GM23248 (cell line): ENCODE data around the gene UTP15. TPM values are rescaled to one million over a fixed set of nuclear protein-coding genes. Genes with fewer than 3 reads are reported as not detected.

Experiments
- DNase-seq: peaks from one replicate; pipeline ENCODE4 v3.0.0-alpha.2; 2015
- H2AFZ ChIP-seq: fragments of 200-600 bp; sonication (generic); 2 replicates; pipeline ENCODE4 v1.6.1; 2016; ENCODE audit warnings: antibody characterized with exemption
- H3F3A ChIP-seq: fragments of 200-600 bp; sonication (generic); 2 replicates; pipeline ENCODE4 v1.6.1; 2016; ENCODE audit warnings: mild to moderate bottlenecking, antibody characterized with exemption, mixed run types; ENCODE audit not compliant: insufficient read depth
- H3K27ac ChIP-seq: fragments of 200-600 bp; sonication (generic); 2 replicates; pipeline ENCODE4 v1.5.1; 2016; ENCODE audit warnings: mild to moderate bottlenecking
- H3K27me3 ChIP-seq: fragments of 200-600 bp; sonication (generic); replicated peaks from 2 replicates; pipeline ENCODE4 v1.6.1; 2016; ENCODE audit warnings: mild to moderate bottlenecking; ENCODE audit not compliant: insufficient read depth
- H3K36me3 ChIP-seq: fragments of 200-600 bp; sonication (generic); 2 replicates; pipeline ENCODE4 v1.6.1; 2016; ENCODE audit warnings: low read depth, mild to moderate bottlenecking
- H3K4me1 ChIP-seq: fragments of 200-600 bp; sonication (generic); 2 replicates; pipeline ENCODE4 v1.6.1; 2016; ENCODE audit warnings: mild to moderate bottlenecking; ENCODE audit not compliant: insufficient read depth
- H3K4me2 ChIP-seq: fragments of 200-600 bp; sonication (generic); one replicate; pipeline ENCODE4 v1.6.1; 2016; ENCODE audit warnings: mild to moderate bottlenecking; ENCODE audit not compliant: unreplicated experiment
- H3K4me3 ChIP-seq: fragments of 200-600 bp; sonication (generic); 2 replicates; pipeline ENCODE4 v1.5.1; 2016; ENCODE audit warnings: mild to moderate bottlenecking
- H3K79me2 ChIP-seq: fragments of 200-600 bp; sonication (generic); 2 replicates; pipeline ENCODE4 v1.6.1; 2016; ENCODE audit warnings: mild to moderate bottlenecking; ENCODE audit not compliant: insufficient read depth
- H3K9ac ChIP-seq: fragments of 200-600 bp; sonication (generic); 2 replicates; pipeline ENCODE4 v1.6.1; 2016; ENCODE audit warnings: mild to moderate bottlenecking
- H3K9me2 ChIP-seq: fragments of 200-600 bp; sonication (generic); 2 replicates; pipeline ENCODE4 v1.6.1; 2016; ENCODE audit warnings: mixed run types, mild to moderate bottlenecking, moderate library complexity; ENCODE audit not compliant: insufficient read depth
- H3K9me3 ChIP-seq: fragments of 200-600 bp; sonication (generic); one replicate; pipeline ENCODE4 v1.6.1; 2017; ENCODE audit warnings: low read depth
- H4K20me1 ChIP-seq: fragments of 200-600 bp; sonication (generic); 2 replicates; pipeline ENCODE4 v1.6.0; 2016; ENCODE audit not compliant: insufficient read depth
- EZH2 ChIP-seq: fragments of 200-600 bp; sonication (generic); IDR thresholded peaks from 2 replicates; pipeline ENCODE4 v1.6.1; 2018; ENCODE audit warnings: antibody characterized with exemption, mild to moderate bottlenecking; ENCODE audit not compliant: insufficient read depth, poor library complexity, severe bottlenecking
- EZH2phosphoT487 ChIP-seq: fragments of 200-600 bp; sonication (generic); IDR thresholded peaks from 2 replicates; pipeline ENCODE4 v1.6.1; 2018; ENCODE audit warnings: antibody characterized with exemption, moderate library complexity, mild to moderate bottlenecking, low read depth; ENCODE audit not compliant: insufficient read depth
- WGBS, 2 experiments: methylation state at CpG; one replicate each; pipeline ENCODE4 v1.1.6; 2015 to 2017; ENCODE audit warnings: low lambda C conversion rate in 2 of 2, low coverage in 1 of 2; ENCODE audit errors: missing lambda C conversion rate in 2 of 2; 5-methylcytosine and 5-hydroxymethylcytosine counted together
- in situ Hi-C: fragments of 300-500 bp; cut with MboI; formaldehyde crosslinking; loops from 2 replicates; pipeline ENCODE4 v1.15.0; 2020
- polyA plus RNA-seq: library from polyadenylated mRNA; unstranded; fragments of >200 nt; fragmentation: Nextera tagmentation; extraction: Ambion mirVana; gene quantifications from 2 replicates; pipeline ENCODE4 v1.2.1, GENCODE V29; 2016
- total RNA-seq: library from RNA; depleted of rRNA; stranded (reverse); fragments of >200 nt; shearing (Covaris generic); gene quantifications from 2 replicates; pipeline ENCODE4 v1.2.3, GENCODE V29; 2014

Gene UTP15
- total and polyA plus RNA-seq, 2 experiments from 2014 or later: 13.9 to 26.2 TPM

GRCh38 chr5:73525606-73526203, 39.8 kb upstream of the UTP15 start:
- Histone ChIP-seq H3K9me3 (no peaks in the 10 kb centered on the region), H3K9me2 (no peaks in the 10 kb centered on the region), H3K4me2 (no peak overlapping the region), H3K4me1 (no peaks in the 10 kb centered on the region), H3K79me2 (no peaks in the 10 kb centered on the region), H2AFZ (no peak overlapping the region), H3K27ac (no peak overlapping the region), H3K9ac (no peak overlapping the region), H3K4me3 (no peak overlapping the region), H4K20me1 (no peaks in the 10 kb centered on the region), H3F3A (no peaks in the 10 kb centered on the region), H3K27me3 (no peaks in the 10 kb centered on the region), H3K36me3 (no peaks in the 10 kb centered on the region)
- no peak for DNase-seq
- WGBS, 2 experiments: 33 to 37% methylated on average over 3 of the region's 3 CpGs
- TF ChIP-seq EZH2: no peak
- TF ChIP-seq EZH2phosphoT487: no peak
- in situ Hi-C loops: no loop called here

DNA sequence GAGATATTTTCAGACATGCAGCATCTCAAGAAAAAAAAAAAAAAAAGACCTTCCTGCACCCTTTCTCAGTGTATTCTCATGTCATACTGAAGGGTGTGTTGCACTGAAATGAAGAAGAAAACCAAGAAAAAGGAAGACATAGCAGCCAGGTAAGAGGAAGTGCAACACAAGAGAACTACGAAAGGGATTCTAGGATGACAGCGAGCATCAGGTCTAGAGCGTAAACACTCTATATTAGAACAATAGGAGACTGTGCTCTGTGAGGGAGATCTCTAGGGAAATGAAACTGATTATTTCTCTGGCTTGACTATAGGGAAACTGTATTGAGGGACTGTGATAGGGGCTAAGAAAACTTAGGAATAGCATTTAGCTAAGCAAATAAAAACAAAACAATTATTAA, 37.3 kb upstream of the UTP15 start:
- H3K9ac ChIP-seq: no peak overlapping the region
- peaks cover 11% of the 10 kb centered on the region for H3K4me1 ChIP-seq
- no peaks in the 10 kb centered on the region for H3K79me2 ChIP-seq
- no peak overlapping the region for H2AFZ ChIP-seq
- H3K36me3 ChIP-seq: no peaks in the 10 kb centered on the region
- no peaks in the 10 kb centered on the region for H3K9me2 ChIP-seq
- TF ChIP-seq EZH2: no peak
- TF ChIP-seq EZH2phosphoT487: no peak
- H3K9me3 ChIP-seq: no peaks in the 10 kb centered on the region
- no peak overlapping the region for H3K27ac ChIP-seq
- 81 to 95% methylated on average over 3 of the region's 3 CpGs for WGBS, 2 experiments
- no peak overlapping the region for H3K4me3 ChIP-seq
- no peaks in the 10 kb centered on the region for H4K20me1 ChIP-seq
- no peaks in the 10 kb centered on the region for H3K27me3 ChIP-seq
- no peak overlapping the region for H3K4me2 ChIP-seq
- no peak for DNase-seq
- in situ Hi-C loops: no loop called here
- no peaks in the 10 kb centered on the region for H3F3A ChIP-seq

DNA sequence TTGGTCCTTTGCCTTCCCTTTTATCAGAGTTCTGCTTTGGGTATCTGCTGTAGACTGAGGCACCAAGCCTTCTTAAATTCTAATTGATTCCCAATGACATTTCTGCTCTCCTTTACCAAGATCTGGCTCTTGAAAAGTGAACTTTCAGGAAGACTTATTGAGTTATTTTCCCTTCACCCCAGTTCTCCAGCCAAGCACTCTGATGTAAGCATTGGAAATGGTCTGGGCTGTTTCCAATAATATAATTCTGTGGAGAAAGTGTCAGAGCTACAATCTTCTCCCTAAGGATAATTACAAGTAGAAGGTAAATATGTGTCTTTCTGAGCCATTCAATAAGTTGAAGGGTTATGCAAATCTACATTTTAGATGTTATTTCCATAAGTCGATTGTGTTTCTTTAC, 36.5 kb upstream of the UTP15 start:
- Histone ChIP-seq H3K9me2 (no peaks in the 10 kb centered on the region), H4K20me1 (no peaks in the 10 kb centered on the region), H3K4me3 (no peak overlapping the region), H3K27me3 (no peaks in the 10 kb centered on the region), H3K9ac (no peak overlapping the region), H3K79me2 (no peaks in the 10 kb centered on the region), H3F3A (no peaks in the 10 kb centered on the region), H3K4me2 (no peak overlapping the region), H3K4me1 (peaks cover 11% of the 10 kb centered on the region), H2AFZ (0 out of 2 replicates have a peak overlapping the region, but pooled peaks have one; percentile 12), H3K36me3 (no peaks in the 10 kb centered on the region), H3K27ac (no peak overlapping the region), H3K9me3 (no peaks in the 10 kb centered on the region)
- WGBS, 2 experiments: 91 to 93% methylated on average over 1 of the region's 1 CpG
- no peak for DNase-seq
- in situ Hi-C loops: no loop called here
- TF ChIP-seq EZH2phosphoT487 (no peak), EZH2 (no peak)

DNA sequence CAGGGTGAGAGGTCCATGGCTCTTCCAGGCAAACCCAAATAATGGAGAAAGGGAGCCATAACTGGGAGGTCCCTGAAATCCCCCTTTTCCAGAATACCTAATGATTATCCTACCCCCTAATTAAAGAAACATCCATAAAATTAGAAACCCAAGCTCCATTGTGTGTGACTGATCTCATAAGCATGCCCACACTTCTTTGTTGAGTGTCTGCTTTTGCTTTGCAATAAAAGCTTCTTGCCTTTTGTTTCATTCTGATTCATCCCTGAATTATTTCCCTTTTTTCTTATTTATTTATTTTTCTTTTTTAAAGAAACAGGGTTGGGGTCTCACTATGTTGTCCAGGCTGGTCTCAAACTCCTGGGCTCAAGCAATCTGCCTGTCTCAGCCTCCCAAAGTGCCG, 34.2 kb upstream of the UTP15 start:
- no peak overlapping the region for H3K4me3 ChIP-seq
- no peak overlapping the region for H3K4me2 ChIP-seq
- no peaks in the 10 kb centered on the region for H3K36me3 ChIP-seq
- H3K79me2 ChIP-seq: no peaks in the 10 kb centered on the region
- TF ChIP-seq EZH2phosphoT487: no peak
- no peak for TF ChIP-seq EZH2
- no peaks in the 10 kb centered on the region for H3K9me3 ChIP-seq
- H3K27ac ChIP-seq: 0 out of 2 replicates have a peak overlapping the region, but pooled peaks have one; percentile 9
- WGBS, 2 experiments: 88 to 100% methylated on average over 1 of the region's 1 CpG
- in situ Hi-C loops: no loop called here
- H3K9me2 ChIP-seq: no peaks in the 10 kb centered on the region
- peak; percentile 58 for DNase-seq
- no peak overlapping the region for H3K9ac ChIP-seq
- no peaks in the 10 kb centered on the region for H4K20me1 ChIP-seq
- no peaks in the 10 kb centered on the region for H3K27me3 ChIP-seq
- H3K4me1 ChIP-seq: peaks cover 11% of the 10 kb centered on the region
- no peaks in the 10 kb centered on the region for H3F3A ChIP-seq
- peak overlapping the region; percentile 40 for H2AFZ ChIP-seq
